ENCODE measurements around the gene SPAG17.

SPAG17 gene

GRCh38 chr1:118185084-118185832 lies at the start of gene SPAG17:
TSS of gene SPAG17 (minus strand) at chr1:118185228. CDS start at chr1:118185157, 71 bp downstream.
- TF ChIP-seq ZNF565 (CRISPR knock-in tag; conservative IDR thresholded peaks at IDR 0.05; ENCODE audit: low read depth) (no peak), BACH2 (CRISPR knock-in tag; IDR thresholded peaks at IDR 0.05; ENCODE audit: borderline replicate concordance) (no peak), OSR1 (CRISPR knock-in tag; IDR thresholded peaks at IDR 0.05) (no peak)
- peak; percentile 45 for ATAC-seq

GRCh38 chr1:118225471-118225870 lies 40.4 kb upstream of the SPAG17 start:
- ATAC-seq: no peak

GRCh38 chr1:118223426-118223825 lies 38.4 kb upstream of the SPAG17 start:
- TF ChIP-seq ZFP30 (CRISPR knock-in tag; IDR thresholded peaks at IDR 0.05) (no peak), CSDC2 (CRISPR knock-in tag; IDR thresholded peaks at IDR 0.05) (no peak), ESRRG (CRISPR knock-in tag; IDR thresholded peaks at IDR 0.05) (no peak), OSR1 (CRISPR knock-in tag; IDR thresholded peaks at IDR 0.05) (no peak), TSHZ2 (CRISPR knock-in tag; IDR thresholded peaks at IDR 0.05) (no peak), SNAI2 (CRISPR knock-in tag; IDR thresholded peaks at IDR 0.05) (no peak), ZNF70 (CRISPR knock-in tag; IDR thresholded peaks at IDR 0.05) (no peak), PATZ1 (CRISPR knock-in tag; IDR thresholded peaks at IDR 0.05; ENCODE audit: borderline replicate concordance) (no peak), ISL1 (CRISPR knock-in tag; IDR thresholded peaks at IDR 0.05) (no peak), BACH2 (CRISPR knock-in tag; IDR thresholded peaks at IDR 0.05; ENCODE audit: borderline replicate concordance) (no peak), GLIS3 (CRISPR knock-in tag; IDR thresholded peaks at IDR 0.05) (no peak), ZC3H10 (CRISPR knock-in tag; IDR thresholded peaks at IDR 0.05) (no peak)
- TF ChIP-seq, protein P1, sequence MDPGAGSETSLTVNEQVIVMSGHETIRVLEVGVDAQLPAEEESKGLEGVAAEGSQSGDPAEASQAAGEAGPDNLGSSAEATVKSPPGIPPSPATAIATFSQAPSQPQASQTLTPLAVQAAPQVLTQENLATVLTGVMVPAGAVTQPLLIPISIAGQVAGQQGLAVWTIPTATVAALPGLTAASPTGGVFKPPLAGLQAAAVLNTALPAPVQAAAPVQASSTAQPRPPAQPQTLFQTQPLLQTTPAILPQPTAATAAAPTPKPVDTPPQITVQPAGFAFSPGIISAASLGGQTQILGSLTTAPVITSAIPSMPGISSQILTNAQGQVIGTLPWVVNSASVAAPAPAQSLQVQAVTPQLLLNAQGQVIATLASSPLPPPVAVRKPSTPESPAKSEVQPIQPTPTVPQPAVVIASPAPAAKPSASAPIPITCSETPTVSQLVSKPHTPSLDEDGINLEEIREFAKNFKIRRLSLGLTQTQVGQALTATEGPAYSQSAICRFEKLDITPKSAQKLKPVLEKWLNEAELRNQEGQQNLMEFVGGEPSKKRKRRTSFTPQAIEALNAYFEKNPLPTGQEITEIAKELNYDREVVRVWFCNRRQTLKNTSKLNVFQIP (CRISPR knock-in tag; IDR thresholded peaks at IDR 0.05; ENCODE audit: borderline replicate concordance, low read depth): no peak
- no peak for ATAC-seq

More at GRCh38 chr1:118225471-118225870, 40.4 kb upstream of the SPAG17 start:
- TF ChIP-seq ZNF565 (CRISPR knock-in tag; conservative IDR thresholded peaks at IDR 0.05; ENCODE audit: low read depth): no peak
- TF ChIP-seq, protein P2, sequence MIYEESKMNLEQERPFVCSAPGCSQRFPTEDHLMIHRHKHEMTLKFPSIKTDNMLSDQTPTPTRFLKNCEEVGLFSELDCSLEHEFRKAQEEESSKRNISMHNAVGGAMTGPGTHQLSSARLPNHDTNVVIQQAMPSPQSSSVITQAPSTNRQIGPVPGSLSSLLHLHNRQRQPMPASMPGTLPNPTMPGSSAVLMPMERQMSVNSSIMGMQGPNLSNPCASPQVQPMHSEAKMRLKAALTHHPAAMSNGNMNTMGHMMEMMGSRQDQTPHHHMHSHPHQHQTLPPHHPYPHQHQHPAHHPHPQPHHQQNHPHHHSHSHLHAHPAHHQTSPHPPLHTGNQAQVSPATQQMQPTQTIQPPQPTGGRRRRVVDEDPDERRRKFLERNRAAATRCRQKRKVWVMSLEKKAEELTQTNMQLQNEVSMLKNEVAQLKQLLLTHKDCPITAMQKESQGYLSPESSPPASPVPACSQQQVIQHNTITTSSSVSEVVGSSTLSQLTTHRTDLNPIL (CRISPR knock-in tag; IDR thresholded peaks at IDR 0.05; ENCODE audit: low read depth): no peak

DNA sequence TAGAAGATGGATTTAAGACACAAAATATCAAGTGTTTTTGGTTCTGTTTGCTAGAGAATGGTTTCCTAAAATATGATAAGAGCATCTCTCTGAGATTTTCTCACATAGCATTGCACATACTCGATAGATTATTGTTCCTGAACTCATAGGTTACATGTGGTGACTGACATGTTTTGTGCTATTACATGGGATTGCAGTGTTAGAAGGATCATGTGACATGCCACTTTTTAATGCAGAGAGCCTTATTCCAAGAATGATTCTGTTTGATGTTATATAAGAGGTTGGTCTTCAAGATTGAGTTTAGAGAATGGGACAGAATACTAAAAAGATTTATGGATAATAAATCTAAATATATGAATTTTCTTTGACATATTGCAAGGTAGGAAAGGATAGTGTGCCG lies 34.4 kb upstream of the SPAG17 start:
- ATAC-seq: no peak
- TF ChIP-seq ZNF70 (CRISPR knock-in tag; IDR thresholded peaks at IDR 0.05) (no peak), ZC3H10 (CRISPR knock-in tag; IDR thresholded peaks at IDR 0.05) (no peak), PPARA (CRISPR knock-in tag; IDR thresholded peaks at IDR 0.05; ENCODE audit: borderline replicate concordance) (no peak), ZNF565 (CRISPR knock-in tag; conservative IDR thresholded peaks at IDR 0.05; ENCODE audit: low read depth) (no peak), ISL1 (CRISPR knock-in tag; IDR thresholded peaks at IDR 0.05) (no peak), ARNTL (CRISPR knock-in tag; IDR thresholded peaks at IDR 0.05; ENCODE audit: borderline replicate concordance, low read depth) (no peak), GLIS3 (CRISPR knock-in tag; IDR thresholded peaks at IDR 0.05) (no peak)
- TF ChIP-seq, protein P1 (CRISPR knock-in tag; IDR thresholded peaks at IDR 0.05; ENCODE audit: borderline replicate concordance, low read depth): no peak

Data from SK-N-SH treated with all-trans-retinoic acid at 6 μM for 48 hours (cell line).